ENCODE results near the gene GRID1. TPM values are rescaled to one million over a fixed set of nuclear protein-coding genes. Genes with fewer than 3 reads are reported as not detected.
"Not testable (repeated sequence)": the region's sequence is repeated elsewhere in the genome, so short reads cannot be mapped to it uniquely, and the experiment has no call there.

The GRID1 gene
- total RNA-seq, 1 experiment from 2014 or later = not detected

- Histone ChIP-seq H3K27me3 (ENCODE audit: low read length) (no peaks in the 10 kb centered on the region), H3K79me2 (ENCODE audit: low read length) (no peaks in the 10 kb centered on the region), H3K36me3 (ENCODE audit: low read depth, low read length) (no peaks in the 10 kb centered on the region), H3K9me2 (replicated peaks; ENCODE audit: low read length) (no peaks in the 10 kb centered on the region), H3K4me2 (ENCODE audit: low read length) (no peak overlapping the region), H3K4me3 (ENCODE audit: low read length) (no peak overlapping the region), H3F3A (ENCODE audit: low read length, unreplicated experiment) (no peaks in the 10 kb centered on the region), H3K9me3 (ENCODE audit: low read length) (no peaks in the 10 kb centered on the region), H3K4me1 (ENCODE audit: insufficient read depth, low read length) (no peaks in the 10 kb centered on the region), H3K9ac (ENCODE audit: low read length) (no peak overlapping the region), H4K20me1 (ENCODE audit: low read length) (no peaks in the 10 kb centered on the region), H3K27ac (ENCODE audit: low read length) (no peak overlapping the region), H2AFZ (ENCODE audit: low read length) (no peak overlapping the region)
- BruUV-seq (replicated peaks) = no TSS peak
- no peak for TF ChIP-seq EZH2phosphoT487 (IDR thresholded peaks at IDR 0.05; ENCODE audit: borderline replicate concordance, low read length)
- TF ChIP-seq EZH2 (IDR thresholded peaks at IDR 0.05; ENCODE audit: low read length, unreplicated experiment) = no peak
- TF ChIP-seq CTCF (conservative IDR thresholded peaks at IDR 0.05; ENCODE audit: low read depth, low read length) = no peak
- POLR2A ChIA-PET (ENCODE audit: unreplicated experiment) = no interaction called here
- DNase-seq = no peak
- intact Hi-C loops (cut with micrococcal nuclease) = no loop called here
- no peak for ATAC-seq
- CTCF ChIA-PET = no interaction called here
Measured at GRCh38 chr10:86099542-86100334, 266.9 kb downstream of the GRID1 start.

GRCh38 chr10:86098187-86098881, 268.3 kb downstream of the GRID1 start:
- H3K27ac ChIP-seq (ENCODE audit: low read length) = no peak overlapping the region
- no peaks in the 10 kb centered on the region for H3K79me2 ChIP-seq (ENCODE audit: low read length)
- ChIA-PET CTCF (no interaction called here), POLR2A (ENCODE audit: unreplicated experiment) (no interaction called here)
- H3K4me1 ChIP-seq (ENCODE audit: insufficient read depth, low read length) = no peaks in the 10 kb centered on the region
- no peak overlapping the region for H3K4me3 ChIP-seq (ENCODE audit: low read length)
- no peak overlapping the region for H2AFZ ChIP-seq (ENCODE audit: low read length)
- no TSS peak for BruUV-seq (replicated peaks)
- intact Hi-C loops (cut with micrococcal nuclease) = no loop called here
- TF ChIP-seq EZH2 (IDR thresholded peaks at IDR 0.05; ENCODE audit: low read length, unreplicated experiment) (no peak), CTCF (conservative IDR thresholded peaks at IDR 0.05; ENCODE audit: low read depth, low read length) (no peak), EZH2phosphoT487 (IDR thresholded peaks at IDR 0.05; ENCODE audit: borderline replicate concordance, low read length) (no peak)
- no peak overlapping the region for H3K4me2 ChIP-seq (ENCODE audit: low read length)
- H4K20me1 ChIP-seq (ENCODE audit: low read length) = no peaks in the 10 kb centered on the region
- H3K9me3 ChIP-seq (ENCODE audit: low read length) = no peaks in the 10 kb centered on the region
- no peaks in the 10 kb centered on the region for H3K27me3 ChIP-seq (ENCODE audit: low read length)
- H3F3A ChIP-seq (ENCODE audit: low read length, unreplicated experiment) = no peaks in the 10 kb centered on the region
- no peak for DNase-seq
- H3K9me2 ChIP-seq (replicated peaks; ENCODE audit: low read length) = no peaks in the 10 kb centered on the region
- no peak overlapping the region for H3K9ac ChIP-seq (ENCODE audit: low read length)
- ATAC-seq = no peak
- H3K36me3 ChIP-seq (ENCODE audit: low read depth, low read length) = no peaks in the 10 kb centered on the region

GRCh38 chr10:86095061-86095460, 271.5 kb downstream of the GRID1 start:
- H2AFZ ChIP-seq (ENCODE audit: low read length); H3K27ac ChIP-seq (ENCODE audit: low read length); H3K79me2 ChIP-seq (ENCODE audit: low read length); H3K4me3 ChIP-seq (ENCODE audit: low read length); H4K20me1 ChIP-seq (ENCODE audit: low read length); H3K36me3 ChIP-seq (ENCODE audit: low read depth, low read length); H3K9ac ChIP-seq (ENCODE audit: low read length); H3K9me3 ChIP-seq (ENCODE audit: low read length); H3K4me2 ChIP-seq (ENCODE audit: low read length); intact Hi-C loops (cut with micrococcal nuclease); BruUV-seq (replicated peaks); DNase-seq; CTCF ChIA-PET; H3K9me2 ChIP-seq (replicated peaks; ENCODE audit: low read length); H3K27me3 ChIP-seq (ENCODE audit: low read length); POLR2A ChIA-PET (ENCODE audit: unreplicated experiment); H3F3A ChIP-seq (ENCODE audit: low read length, unreplicated experiment); ATAC-seq; H3K4me1 ChIP-seq (ENCODE audit: insufficient read depth, low read length): not testable (repeated sequence)

GRCh38 chr10:86092311-86092710, 274.3 kb downstream of the GRID1 start:
- BruUV-seq (replicated peaks); H3K9ac ChIP-seq (ENCODE audit: low read length); H3K4me1 ChIP-seq (ENCODE audit: insufficient read depth, low read length); ATAC-seq; H3K79me2 ChIP-seq (ENCODE audit: low read length); H3K27me3 ChIP-seq (ENCODE audit: low read length); intact Hi-C loops (cut with micrococcal nuclease); H3K4me2 ChIP-seq (ENCODE audit: low read length); H4K20me1 ChIP-seq (ENCODE audit: low read length); H3K27ac ChIP-seq (ENCODE audit: low read length); H3F3A ChIP-seq (ENCODE audit: low read length, unreplicated experiment); H3K9me3 ChIP-seq (ENCODE audit: low read length); POLR2A ChIA-PET (ENCODE audit: unreplicated experiment); H3K36me3 ChIP-seq (ENCODE audit: low read depth, low read length); H3K9me2 ChIP-seq (replicated peaks; ENCODE audit: low read length); CTCF ChIA-PET; H2AFZ ChIP-seq (ENCODE audit: low read length); DNase-seq; H3K4me3 ChIP-seq (ENCODE audit: low read length): not testable (repeated sequence)

Measured in PC-3 (cell line).